IPS-NIHi11 (cell line): ENCODE data around the gene TMTC2.

Experiments
- DNase-seq: peaks from one replicate; pipeline ENCODE4 v3.0.0; 2012; ENCODE audit warnings: mixed read lengths, low spot score

The TMTC2 gene

GRCh38 chr12:83015390-83016217, 328.9 kb downstream of the TMTC2 start:
- DNase-seq = no peak

- DNase-seq = no peak
Observed at GRCh38 chr12:83016218-83016835, 329.6 kb downstream of the TMTC2 start.

DNA sequence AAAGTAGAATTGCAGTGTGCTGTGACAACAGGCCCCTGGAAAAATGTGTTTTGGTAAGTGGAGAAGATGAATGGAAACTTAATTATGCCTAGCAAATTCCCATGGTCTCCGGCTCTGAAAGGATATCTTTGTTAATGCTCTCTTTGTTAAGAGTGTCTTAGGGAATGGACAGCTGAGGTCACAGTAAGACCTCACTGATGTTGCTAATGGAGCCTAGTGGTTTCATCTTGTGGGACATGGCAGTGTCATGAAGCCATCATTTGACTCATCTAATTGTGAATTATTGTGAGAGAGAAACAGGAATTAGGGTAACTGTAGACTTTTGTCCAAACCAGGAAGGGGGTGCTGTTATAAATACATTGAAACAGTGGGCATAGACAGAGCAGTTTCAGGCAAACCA, 330.3 kb downstream of the TMTC2 start:
- no peak for DNase-seq

DNA sequence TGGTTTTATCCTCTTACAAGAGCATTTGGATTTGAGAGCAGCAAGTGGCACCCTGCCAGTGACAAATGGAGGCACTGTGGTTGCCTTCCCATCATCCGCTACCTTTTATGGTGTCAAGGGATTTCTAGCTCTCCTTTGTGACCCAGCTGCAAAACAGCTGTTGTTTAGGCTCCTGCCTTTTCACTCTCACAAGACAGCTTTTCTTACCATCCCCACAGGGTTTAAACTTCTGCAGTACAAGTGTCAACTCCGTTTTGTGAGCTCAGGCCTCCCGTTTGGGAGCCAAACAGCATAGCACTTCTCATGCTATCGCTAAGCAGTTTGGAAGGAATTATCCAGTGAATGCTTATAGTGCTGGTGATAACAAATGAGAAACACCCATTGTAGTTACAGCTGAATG, 331.4 kb downstream of the TMTC2 start:
- DNase-seq = peak; percentile 7

- DNase-seq = no peak
Observed at GRCh38 chr12:83027021-83027723, 340.5 kb downstream of the TMTC2 start.

DNA sequence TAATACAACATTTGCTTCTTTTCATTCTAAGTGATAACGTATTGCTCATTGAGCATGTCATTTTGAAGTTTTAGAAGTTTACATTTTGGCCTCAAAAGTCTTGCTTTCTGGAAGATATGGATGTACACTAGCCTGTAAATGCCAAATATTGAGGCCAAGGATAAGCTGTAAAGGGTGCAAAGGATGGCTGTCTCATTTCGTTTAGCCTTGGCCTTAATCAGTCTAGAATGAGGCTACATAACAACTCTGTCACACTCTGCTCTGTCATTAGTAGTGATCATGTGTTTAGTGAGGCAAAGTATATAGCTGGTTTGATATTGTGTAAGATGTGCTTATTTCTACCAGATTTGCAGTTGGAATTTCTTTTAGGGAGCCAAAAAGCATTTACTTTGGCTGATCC, 344.5 kb downstream of the TMTC2 start:
- DNase-seq = no peak

- DNase-seq = no peak
Observed at GRCh38 chr12:83036847-83037246, 350.1 kb downstream of the TMTC2 start.

GRCh38 chr12:83039413-83039812, 352.7 kb downstream of the TMTC2 start:
- no peak for DNase-seq

- no peak for DNase-seq
Observed at GRCh38 chr12:83040339-83040738, 353.6 kb downstream of the TMTC2 start.

- DNase-seq = no peak
Observed at GRCh38 chr12:83040991-83041390, 354.3 kb downstream of the TMTC2 start.

GRCh38 chr12:83042441-83043200, 355.9 kb downstream of the TMTC2 start:
- DNase-seq = no peak

DNA sequence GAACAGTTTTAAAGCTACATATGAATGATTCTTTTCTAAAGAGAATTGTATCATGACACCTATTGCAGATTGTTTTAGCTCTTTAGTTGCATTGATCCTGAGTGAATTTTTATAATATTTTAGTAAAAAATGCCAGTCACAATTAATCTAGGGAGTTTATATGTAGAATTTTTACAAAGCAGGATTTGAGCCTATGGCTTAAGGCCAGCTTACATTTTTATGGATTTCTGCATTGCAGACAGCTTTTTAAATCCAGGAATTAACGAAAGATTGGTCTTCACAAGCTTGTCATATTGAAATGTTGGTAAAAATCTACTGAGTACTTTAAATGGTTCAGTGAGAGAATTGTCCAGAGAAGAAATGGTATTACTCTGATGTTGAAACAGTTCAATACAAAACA, 358.0 kb downstream of the TMTC2 start:
- DNase-seq = no peak

- no peak for DNase-seq
Observed at GRCh38 chr12:83046019-83046418, 359.3 kb downstream of the TMTC2 start.

GRCh38 chr12:83049306-83049705, 362.6 kb downstream of the TMTC2 start:
- DNase-seq = no peak

DNA sequence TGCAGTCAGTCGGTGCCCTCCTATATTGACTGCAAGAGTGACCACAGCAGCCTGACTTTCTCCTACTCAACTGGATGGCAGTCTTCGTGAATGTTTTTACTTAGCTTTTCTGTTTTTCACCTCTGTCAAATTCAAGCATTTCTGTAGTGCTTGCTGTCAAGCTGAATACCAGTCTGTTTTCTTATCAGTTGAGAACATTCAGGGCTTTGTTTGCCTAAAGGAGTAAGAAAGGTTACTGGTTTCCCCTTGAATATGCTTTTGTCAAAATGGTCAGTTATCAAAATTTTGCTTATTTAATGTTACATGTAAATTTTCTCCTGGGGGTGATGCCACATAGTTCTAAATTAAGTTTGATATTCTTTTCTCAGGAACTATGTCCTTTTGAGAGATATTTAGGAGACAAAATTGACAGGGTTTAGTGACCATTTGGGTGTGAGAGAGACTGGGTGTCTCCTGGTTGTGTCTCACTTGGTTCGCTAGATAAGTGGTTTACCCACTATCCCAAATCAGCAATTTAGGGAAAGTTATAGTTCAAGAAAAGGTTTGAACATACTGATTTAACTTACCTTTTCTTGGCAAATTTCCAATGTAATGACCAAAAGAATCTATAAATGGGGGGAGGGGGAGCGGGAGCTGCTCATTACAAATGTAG, 366.3 kb downstream of the TMTC2 start:
- DNase-seq = no peak

GRCh38 chr12:83057436-83057835, 370.7 kb downstream of the TMTC2 start:
- no peak for DNase-seq

GRCh38 chr12:83059107-83059506, 372.4 kb downstream of the TMTC2 start:
- DNase-seq = no peak

DNA sequence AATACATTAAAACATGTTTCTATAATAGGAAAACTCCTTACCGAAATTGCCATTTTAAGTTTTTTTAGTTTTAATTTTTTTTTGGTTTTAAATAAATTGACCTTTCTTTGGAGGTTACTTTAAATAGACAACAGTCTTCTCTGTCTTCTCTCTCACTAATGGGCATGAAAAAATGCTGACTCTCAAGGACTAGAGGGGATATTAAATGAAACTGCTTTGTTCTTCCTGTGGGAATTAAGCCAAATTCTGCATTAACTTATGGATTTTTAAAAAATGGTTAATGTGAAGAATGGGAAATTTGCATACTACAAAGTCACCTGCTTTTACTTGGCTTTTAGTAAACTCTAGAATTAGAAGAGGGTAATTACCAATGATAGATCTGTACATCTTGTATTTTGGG, 378.9 kb downstream of the TMTC2 start:
- no peak for DNase-seq

GRCh38 chr12:83067981-83068380, 381.3 kb downstream of the TMTC2 start:
- DNase-seq = no peak

GRCh38 chr12:83074358-83074894, 387.7 kb downstream of the TMTC2 start:
- no peak for DNase-seq

GRCh38 chr12:83075471-83075870, 388.8 kb downstream of the TMTC2 start:
- no peak for DNase-seq

DNA sequence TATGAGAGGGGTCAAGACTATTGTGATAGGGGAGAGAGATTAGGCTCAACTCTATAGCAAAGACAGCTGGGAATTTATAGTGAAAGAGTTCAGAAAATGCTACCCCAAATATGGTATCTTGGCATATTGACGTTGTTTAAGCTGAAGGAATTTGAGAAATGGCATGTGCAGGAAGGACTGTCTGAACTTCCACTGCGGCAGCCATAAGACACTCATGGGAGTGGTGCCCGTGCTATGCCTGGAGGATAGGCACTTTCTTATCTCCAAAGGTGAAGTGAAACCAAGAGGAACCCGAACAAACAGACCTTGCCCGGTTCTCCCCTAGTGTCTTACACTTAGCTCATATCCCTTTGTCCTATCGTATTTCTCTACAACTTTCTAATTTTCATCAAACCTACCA, 390.3 kb downstream of the TMTC2 start:
- DNase-seq = no peak
